Naive B cell (primary cell): ENCODE results near the gene ETF1. TPM values are rescaled to one million over a fixed set of nuclear protein-coding genes. Genes with fewer than 3 reads are reported as not detected.

Experiments
- ATAC-seq, 2 donors: fragments of 150-1000 bp; cut with Tn5 transposase; 2 replicates each; pipeline ENCODE4 v1.10.0; 2021; ENCODE audit warnings: low read depth in 2 of 2, mild to moderate bottlenecking in 2 of 2, moderate library complexity in 2 of 2
- DNase-seq: peaks from one replicate; pipeline ENCODE4 v3.0.0; 2022
- H3K27ac Mint-ChIP-seq, 6 donors: one replicate each; pipeline ENCODE4 v1.8.0; 2020 to 2022; ENCODE audit warnings: mild to moderate bottlenecking in 6 of 6, mixed read lengths in 6 of 6, moderate library complexity in 5 of 6, inconsistent platforms in 2 of 6
- H3K27me3 Mint-ChIP-seq, 3 donors: one replicate each; pipeline ENCODE4 v1.8.0; 2021 to 2022; ENCODE audit warnings: mixed read lengths in 3 of 3, mild to moderate bottlenecking in 1 of 3
- H3K36me3 Mint-ChIP-seq, 2 donors: one replicate each; pipeline ENCODE4 v1.8.0; 2020 to 2022; ENCODE audit warnings: mixed read lengths in 2 of 2, inconsistent platforms in 1 of 2, mild to moderate bottlenecking in 1 of 2
- H3K4me1 Mint-ChIP-seq, 3 donors: one replicate each; pipeline ENCODE4 v1.8.0; 2020 to 2022; ENCODE audit warnings: mixed read lengths in 3 of 3, inconsistent platforms in 1 of 3, mild to moderate bottlenecking in 1 of 3, moderate library complexity in 1 of 3
- H3K4me3 Mint-ChIP-seq, 8 donors: one replicate each; pipeline ENCODE4 v1.8.0; 2020 to 2022; ENCODE audit warnings: mild to moderate bottlenecking in 8 of 8, mixed read lengths in 8 of 8, moderate library complexity in 8 of 8, inconsistent platforms in 2 of 8
- H3K9me3 Mint-ChIP-seq, 7 donors: one replicate each; pipeline ENCODE4 v1.8.0; 2020 to 2022; ENCODE audit warnings: mixed read lengths in 7 of 7, mild to moderate bottlenecking in 5 of 7, inconsistent platforms in 2 of 7, moderate library complexity in 1 of 7
- polyA plus RNA-seq, 6 donors: library from polyadenylated mRNA; unstranded; fragments of 300-500 nt; fragmentation: Illumina TruSeq; gene quantifications; one replicate each; pipeline ENCODE4 v1.2.3, GENCODE V29; 2021; ENCODE audit warnings: low read depth in 6 of 6

Gene ETF1
- polyA plus RNA-seq, result 10 to 100 TPM; 18.4 to 35.0 (median 30.7) TPM

DNA sequence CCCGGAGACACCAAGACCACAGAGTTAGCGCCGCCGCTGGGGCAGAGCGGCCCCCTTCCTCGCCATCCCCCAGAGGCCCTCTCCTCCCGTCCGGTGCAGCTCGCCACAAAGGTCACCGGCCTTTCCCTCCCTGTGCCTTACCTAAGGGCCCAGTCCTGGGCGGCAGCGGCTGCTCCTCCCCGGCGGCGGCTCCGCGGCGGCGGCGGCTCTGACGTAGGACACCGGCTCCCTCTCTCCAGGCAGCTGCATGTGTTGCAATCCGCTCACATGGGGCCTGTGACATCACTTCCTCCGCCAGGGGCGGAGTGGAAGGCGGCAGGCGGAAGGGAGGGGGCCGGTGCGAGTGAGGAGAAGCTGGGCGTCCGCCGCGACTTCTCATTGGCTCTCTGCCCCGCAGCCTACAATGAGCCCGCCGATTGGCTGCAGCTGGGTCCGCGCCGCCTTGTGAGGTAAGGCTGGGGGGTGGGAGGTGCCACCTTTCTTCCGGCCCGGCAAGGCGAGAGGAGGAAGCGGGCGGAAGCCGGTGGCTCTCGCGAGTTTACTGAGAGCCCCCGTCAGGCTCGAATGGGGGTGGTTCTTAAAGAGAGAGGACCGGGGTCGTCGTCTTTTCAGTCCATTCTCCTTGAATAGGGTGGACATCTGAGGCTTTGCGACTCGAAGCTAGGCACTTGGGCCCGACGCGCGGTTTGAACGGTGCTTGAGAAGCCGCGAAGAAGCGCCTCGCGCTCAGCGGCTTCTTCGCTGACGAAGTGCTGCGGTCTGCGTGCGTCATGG lies at the start of gene ETF1:
TSS of gene ETF1 (minus strand) at position 281 of the 774 bp plus-strand sequence. CDS start 318 bp downstream, outside the sequence.
- peak; percentile 100 for DNase-seq
- H3K9me3 Mint-ChIP-seq, result no peaks in the 10 kb centered on the region
- no peaks in the 10 kb centered on the region for H3K27me3 Mint-ChIP-seq

DNA sequence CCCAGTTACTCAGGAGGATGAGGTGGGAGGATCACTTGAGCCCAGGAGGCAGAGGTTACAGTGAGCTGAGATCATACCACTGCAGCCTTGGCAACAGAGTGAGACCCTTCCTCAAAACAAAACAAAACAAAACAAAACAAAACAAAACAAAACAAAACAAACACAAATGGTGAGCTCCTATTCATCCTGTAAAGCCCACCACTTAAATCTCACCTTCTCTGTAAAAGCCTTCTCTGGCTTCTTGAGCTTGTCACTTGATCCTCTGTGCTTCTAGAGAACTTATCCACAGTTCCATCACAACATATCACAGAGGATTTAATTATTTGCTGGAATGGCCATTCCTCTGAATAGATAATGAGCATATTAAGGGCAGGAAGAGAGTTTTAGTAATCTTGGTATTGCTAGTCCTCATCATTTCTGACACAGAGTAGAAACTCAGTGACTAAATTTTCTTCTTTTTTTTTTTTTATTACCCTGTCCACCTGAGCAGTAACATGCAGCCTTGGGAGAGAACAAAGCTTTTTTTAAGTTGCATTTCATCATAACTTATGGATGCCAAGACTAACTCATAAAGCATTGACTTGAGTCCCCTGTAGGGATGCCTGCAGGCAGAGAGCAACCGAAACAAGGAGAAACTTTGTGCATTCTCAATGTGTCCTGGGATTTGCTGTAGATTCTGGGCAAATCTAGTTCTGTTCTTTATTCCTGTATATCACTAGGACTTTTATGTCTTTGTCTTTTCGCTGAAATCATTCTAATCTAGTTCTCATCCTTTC lies 45.2 kb upstream of the ETF1 start:
- H3K36me3 Mint-ChIP-seq, result no peaks in the 10 kb centered on the region
- H3K4me3 Mint-ChIP-seq, result no peak overlapping the region
- H3K27ac Mint-ChIP-seq, result no peak overlapping the region
- peaks cover 4 to 35% (median 14%) of the 10 kb centered on the region in 3 donors for H3K27me3 Mint-ChIP-seq
- no peaks in the 10 kb centered on the region for H3K4me1 Mint-ChIP-seq
- ATAC-seq, result no peak
- DNase-seq, result no peak
- no peaks in the 10 kb centered on the region for H3K9me3 Mint-ChIP-seq

More for the DNA sequence above, at the start of gene ETF1:
- Mint-ChIP-seq H3K4me3 (peak within 1 kb of the TSS; percentile 96 to 100 (median 98)), H3K4me1 (peaks cover 43 to 68% (median 58%) of the 10 kb centered on the region in 3 donors), H3K27ac (peak within 1 kb of the TSS; percentile 99 to 100 (median 100)), H3K36me3 (no peaks in the 10 kb centered on the region)
- peak; percentile 83 to 84 for ATAC-seq

DNA sequence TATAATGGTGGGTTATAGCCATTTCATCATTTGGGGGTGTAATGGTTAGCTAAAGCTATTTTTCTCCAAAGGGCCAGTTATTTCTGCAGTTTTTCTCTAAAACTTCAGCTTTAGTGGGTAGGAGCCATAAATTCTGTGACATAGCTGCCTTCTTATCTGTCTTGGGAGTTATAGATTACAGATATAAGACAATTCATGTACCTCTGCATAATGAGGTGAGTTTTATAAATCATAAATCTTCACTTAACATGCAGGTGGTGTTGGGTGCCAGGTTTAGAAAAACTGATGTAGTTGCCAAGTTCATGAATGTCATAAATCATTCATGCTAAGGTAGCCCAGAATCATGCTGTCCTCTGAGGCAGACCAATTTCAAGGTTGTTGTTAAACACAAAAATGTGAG lies 42.1 kb upstream of the ETF1 start:
- no peaks in the 10 kb centered on the region for H3K9me3 Mint-ChIP-seq
- H3K4me3 Mint-ChIP-seq, result no peak overlapping the region
- no peaks in the 10 kb centered on the region for H3K4me1 Mint-ChIP-seq
- no peak for ATAC-seq
- DNase-seq, result no peak
- peaks cover 4 to 19% (median 7%) of the 10 kb centered on the region in 3 donors for H3K27me3 Mint-ChIP-seq
- H3K36me3 Mint-ChIP-seq, result no peaks in the 10 kb centered on the region
- H3K27ac Mint-ChIP-seq, result no peak overlapping the region

DNA sequence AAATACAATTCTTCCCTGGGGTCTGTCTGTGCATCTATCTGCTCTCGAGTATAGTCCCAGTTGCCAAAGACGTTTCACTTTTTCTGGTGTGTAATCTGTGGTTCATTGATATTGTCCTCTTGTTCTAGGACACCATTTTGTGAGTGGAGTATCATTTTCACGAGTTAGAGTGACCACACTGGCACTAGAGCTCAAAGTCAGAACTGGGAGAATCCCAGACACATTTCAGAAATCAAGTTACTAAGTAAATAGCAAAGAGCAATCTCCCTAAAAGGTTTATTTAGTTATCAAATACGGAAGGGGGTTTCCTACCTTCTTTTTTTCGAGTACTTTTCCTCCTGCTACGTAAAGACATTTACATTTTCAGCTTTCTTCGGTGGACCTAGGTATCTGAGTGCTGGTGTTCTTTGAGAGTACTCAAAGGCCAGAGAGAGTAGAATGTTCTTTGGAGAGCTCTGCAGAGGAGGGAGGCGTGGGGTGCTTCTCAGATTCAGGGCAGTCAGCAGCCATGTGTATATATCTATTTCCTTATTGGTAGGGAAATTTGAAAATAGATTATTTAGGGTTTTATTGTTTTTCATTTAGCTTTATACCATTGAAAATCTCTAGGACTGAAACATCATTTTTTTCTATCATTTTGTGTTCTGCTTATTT lies 41.1 kb upstream of the ETF1 start:
- peaks cover 0 to 5% (median 3%) of the 10 kb centered on the region in 3 donors for H3K4me1 Mint-ChIP-seq
- no peak for DNase-seq
- ATAC-seq, result no peak
- no peak overlapping the region for H3K4me3 Mint-ChIP-seq
- H3K27ac Mint-ChIP-seq, result peak overlapping the region in 1 of 6 donors; percentile 66
- H3K9me3 Mint-ChIP-seq, result no peaks in the 10 kb centered on the region
- peaks cover 4 to 19% (median 7%) of the 10 kb centered on the region in 3 donors for H3K27me3 Mint-ChIP-seq
- no peaks in the 10 kb centered on the region for H3K36me3 Mint-ChIP-seq

DNA sequence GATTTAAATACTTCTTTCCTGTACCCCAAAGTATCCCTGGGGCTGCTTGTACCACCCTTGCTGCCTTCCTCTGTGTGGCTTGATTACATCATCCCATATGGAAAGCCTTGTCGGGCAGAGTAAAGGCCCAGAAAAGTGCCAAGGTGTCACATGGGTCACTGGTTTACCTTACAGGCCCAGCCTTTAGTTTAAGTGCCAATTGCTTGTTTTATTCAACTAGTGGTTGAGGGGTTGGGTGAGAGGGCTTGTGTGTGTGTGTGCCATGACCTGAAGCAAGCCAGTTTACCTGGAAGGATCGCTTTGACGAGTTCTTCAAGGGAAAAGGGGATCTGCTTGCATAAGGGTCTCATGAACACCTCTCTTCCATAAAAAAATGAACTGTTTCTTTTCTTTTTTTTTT lies 39.9 kb upstream of the ETF1 start:
- Mint-ChIP-seq H3K36me3 (no peaks in the 10 kb centered on the region), H3K27ac (no peak overlapping the region), H3K9me3 (no peaks in the 10 kb centered on the region), H3K4me3 (no peak overlapping the region), H3K27me3 (peaks cover 4 to 18% (median 6%) of the 10 kb centered on the region in 3 donors), H3K4me1 (peaks cover 0 to 5% (median 5%) of the 10 kb centered on the region in 3 donors)
- DNase-seq (no peak), ATAC-seq (no peak)

DNA sequence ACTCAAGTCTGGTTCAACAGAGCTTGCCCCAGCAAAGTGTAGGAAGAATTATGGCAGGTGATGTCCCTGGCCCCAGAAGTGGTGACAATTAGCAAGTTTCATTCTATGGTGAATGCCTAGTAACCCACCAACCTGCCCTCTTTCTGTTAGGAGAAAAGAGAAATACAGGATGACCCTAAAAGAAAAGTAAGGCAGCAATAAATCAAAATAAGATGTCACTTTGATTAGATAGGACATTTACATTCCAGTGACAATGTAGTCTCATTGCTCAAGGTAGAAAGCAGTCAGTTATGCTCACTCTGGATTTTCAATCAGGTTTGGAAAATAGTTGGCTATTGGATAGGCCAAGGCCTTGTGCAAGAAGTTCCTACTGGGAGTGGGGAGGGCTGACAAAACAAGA lies 37.7 kb upstream of the ETF1 start:
- Mint-ChIP-seq H3K27me3 (peaks cover 0 to 5% (median 0%) of the 10 kb centered on the region in 3 donors), H3K27ac (no peak overlapping the region), H3K4me3 (no peak overlapping the region), H3K36me3 (no peaks in the 10 kb centered on the region), H3K4me1 (peaks cover 3 to 13% (median 8%) of the 10 kb centered on the region in 3 donors), H3K9me3 (peaks cover 0 to 2% (median 0%) of the 10 kb centered on the region in 7 donors)
- DNase-seq (no peak), ATAC-seq (no peak)

DNA sequence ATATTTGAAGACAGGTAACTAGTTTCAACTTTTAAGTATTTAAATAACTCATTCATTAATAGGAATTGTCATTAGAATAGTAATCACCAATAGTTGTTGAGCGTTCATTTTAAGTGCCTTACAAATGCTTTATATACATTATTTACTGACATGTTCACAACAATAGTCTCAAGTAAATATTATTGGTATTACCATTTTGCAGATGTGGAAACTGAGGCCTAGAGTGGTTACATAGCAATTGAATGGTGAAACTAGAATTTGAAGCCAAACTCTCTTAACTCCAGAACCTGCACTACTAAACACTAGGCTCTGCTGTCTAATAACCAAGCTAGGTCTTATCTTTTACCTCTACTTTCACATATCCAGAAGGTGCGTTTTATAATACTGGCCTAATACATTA lies 37.0 kb upstream of the ETF1 start:
- no peak for ATAC-seq
- peaks cover 0 to 3% (median 0%) of the 10 kb centered on the region in 7 donors for H3K9me3 Mint-ChIP-seq
- H3K4me1 Mint-ChIP-seq, result peaks cover 5 to 18% (median 16%) of the 10 kb centered on the region in 3 donors
- no peak overlapping the region for H3K27ac Mint-ChIP-seq
- H3K4me3 Mint-ChIP-seq, result no peak overlapping the region
- no peak for DNase-seq
- H3K36me3 Mint-ChIP-seq, result no peaks in the 10 kb centered on the region
- peaks cover 0 to 5% (median 0%) of the 10 kb centered on the region in 3 donors for H3K27me3 Mint-ChIP-seq

DNA sequence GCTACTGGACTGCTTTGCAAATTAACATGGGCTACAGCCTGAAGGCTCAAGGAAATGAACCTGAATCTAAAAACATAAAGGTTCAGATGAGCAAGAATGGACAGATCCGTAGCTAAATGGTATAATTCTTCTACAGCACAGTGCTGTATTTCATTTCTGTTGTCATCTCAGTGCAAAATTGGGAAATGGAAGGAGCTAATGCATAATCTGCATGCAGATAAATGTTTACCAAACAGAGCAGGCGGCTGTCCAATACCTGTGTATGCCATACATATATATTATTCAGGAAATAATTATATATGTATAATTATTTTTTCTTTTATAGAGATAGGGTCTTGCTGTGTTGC lies 36.5 kb upstream of the ETF1 start:
- peaks cover 0 to 5% of the 10 kb centered on the region in 2 donors for H3K36me3 Mint-ChIP-seq
- peak overlapping the region in 1 of 8 donors; percentile 50 for H3K4me3 Mint-ChIP-seq
- H3K9me3 Mint-ChIP-seq, result peaks cover 0 to 3% (median 0%) of the 10 kb centered on the region in 7 donors
- peaks cover 10 to 23% (median 21%) of the 10 kb centered on the region in 3 donors for H3K4me1 Mint-ChIP-seq
- no peak for DNase-seq
- no peak overlapping the region for H3K27ac Mint-ChIP-seq
- ATAC-seq, result no peak
- no peaks in the 10 kb centered on the region for H3K27me3 Mint-ChIP-seq

DNA sequence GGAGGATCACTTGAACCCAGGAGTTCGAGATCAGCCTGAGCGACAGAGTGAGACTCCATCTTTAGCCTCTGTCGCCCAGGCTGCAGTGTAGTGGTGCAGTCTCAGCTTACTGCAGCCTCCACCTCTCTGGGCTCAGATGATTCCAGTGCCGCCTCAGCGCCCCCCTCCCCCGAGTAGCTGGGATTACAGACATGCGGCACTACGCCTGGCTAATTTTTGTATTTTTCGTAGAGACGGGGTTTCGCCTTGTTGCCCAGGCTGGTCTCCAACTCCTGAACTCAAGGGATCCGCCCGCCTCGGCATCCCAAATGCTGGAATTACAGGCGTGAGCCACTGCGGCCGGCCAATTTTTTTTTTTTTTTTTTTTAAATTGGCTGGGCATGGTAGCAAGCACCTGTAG lies 34.4 kb upstream of the ETF1 start:
- ATAC-seq, result no peak
- Mint-ChIP-seq H3K4me3 (peak overlapping the region in 2 of 8 donors; percentile 57 to 93), H3K27ac (peak overlapping the region in 3 of 6 donors; percentile 56 to 100 (median 100))

DNA sequence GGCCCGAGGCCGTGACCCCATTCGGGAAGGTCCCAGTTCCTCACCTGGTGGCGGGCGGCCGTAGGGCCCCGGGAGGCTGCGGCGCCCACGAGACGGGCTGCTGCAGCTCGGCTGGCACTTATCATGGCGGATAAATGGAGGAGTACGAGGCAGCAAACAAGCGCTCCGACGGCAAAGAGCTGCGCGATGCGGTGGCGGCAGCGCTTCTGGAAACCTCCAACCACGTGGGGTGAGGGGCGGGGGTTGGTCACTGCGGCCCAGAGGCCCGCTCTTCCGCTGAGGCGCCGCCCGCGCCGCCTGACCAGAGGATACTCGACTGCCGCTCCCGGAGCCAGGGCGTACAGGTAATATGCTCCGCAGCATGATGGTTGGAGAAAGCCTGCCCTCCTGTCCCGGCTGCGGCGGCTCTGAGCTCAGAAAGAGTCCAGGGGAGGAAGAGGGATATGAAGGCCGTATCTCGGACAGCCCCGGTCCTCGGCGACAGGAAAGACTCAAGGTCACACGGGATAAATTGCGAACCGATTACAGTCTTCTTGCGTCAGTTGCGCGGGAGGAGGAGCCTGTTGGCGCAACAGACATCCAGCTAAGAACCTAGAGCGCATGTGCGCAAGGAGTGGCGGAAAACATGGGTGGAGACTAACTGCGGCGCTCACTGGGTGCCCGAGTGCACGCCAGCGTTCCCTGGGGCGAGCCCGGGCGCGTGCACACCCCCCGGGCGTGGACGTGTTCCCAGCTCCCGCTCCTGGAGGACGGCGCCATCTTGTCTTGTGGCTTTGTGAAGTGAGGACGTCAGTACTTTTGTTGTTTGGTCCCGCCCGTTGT lies 32.4 kb upstream of the ETF1 start, which contains the start of gene HSPA9:
TSS of gene HSPA9 (minus strand) at position 208 of the 822 bp plus-strand sequence. CDS start at position 125, 83 bp downstream.
- DNase-seq (peak; percentile 96), ATAC-seq (peak; percentile 83 to 84)
- H3K36me3 Mint-ChIP-seq, result peaks cover 0 to 14% of the 10 kb centered on the region in 2 donors
- peak within 1 kb of the TSS; percentile 100 for H3K27ac Mint-ChIP-seq
- no peaks in the 10 kb centered on the region for H3K27me3 Mint-ChIP-seq
- peaks cover 0 to 3% (median 0%) of the 10 kb centered on the region in 7 donors for H3K9me3 Mint-ChIP-seq
- peaks cover 20 to 35% (median 31%) of the 10 kb centered on the region in 3 donors for H3K4me1 Mint-ChIP-seq
- H3K4me3 Mint-ChIP-seq, result peak within 1 kb of the TSS; percentile 87 to 99 (median 97)

More for the DNA sequence above, 34.4 kb upstream of the ETF1 start:
- Mint-ChIP-seq H3K4me1 (peaks cover 18 to 31% (median 28%) of the 10 kb centered on the region in 3 donors), H3K9me3 (peaks cover 0 to 3% (median 0%) of the 10 kb centered on the region in 7 donors), H3K27me3 (no peaks in the 10 kb centered on the region), H3K36me3 (peaks cover 0 to 9% of the 10 kb centered on the region in 2 donors)
- no peak for DNase-seq

DNA sequence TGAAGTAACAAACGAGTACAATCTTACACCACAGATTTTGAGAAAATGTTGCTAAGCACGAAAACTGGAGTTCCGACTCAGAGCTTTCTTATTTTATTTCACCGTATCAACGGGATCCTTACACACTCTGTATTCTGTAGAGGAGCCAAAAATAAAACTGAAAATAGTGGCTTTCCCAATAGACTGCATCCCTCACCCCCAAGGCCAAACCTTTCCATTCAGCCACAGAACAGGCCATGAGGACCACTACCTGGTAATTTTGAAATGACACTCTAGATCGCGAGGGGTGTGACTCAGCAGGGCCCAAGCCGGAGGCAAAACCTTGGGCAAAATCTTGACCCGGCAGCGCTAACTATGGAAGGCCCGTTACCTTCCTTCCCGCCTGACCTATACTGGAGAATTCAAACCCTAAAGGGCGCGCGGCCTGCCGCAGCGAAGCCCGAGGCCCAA lies 31.7 kb upstream of the ETF1 start:
- H3K9me3 Mint-ChIP-seq, result peaks cover 0 to 3% (median 0%) of the 10 kb centered on the region in 7 donors
- no peaks in the 10 kb centered on the region for H3K27me3 Mint-ChIP-seq
- DNase-seq (no peak), ATAC-seq (no peak)
- H3K36me3 Mint-ChIP-seq, result peaks cover 0 to 14% of the 10 kb centered on the region in 2 donors
- peak overlapping the region; percentile 87 to 99 (median 97) for H3K4me3 Mint-ChIP-seq
- H3K4me1 Mint-ChIP-seq, result peaks cover 20 to 35% (median 33%) of the 10 kb centered on the region in 3 donors
- H3K27ac Mint-ChIP-seq, result peak overlapping the region; percentile 100

DNA sequence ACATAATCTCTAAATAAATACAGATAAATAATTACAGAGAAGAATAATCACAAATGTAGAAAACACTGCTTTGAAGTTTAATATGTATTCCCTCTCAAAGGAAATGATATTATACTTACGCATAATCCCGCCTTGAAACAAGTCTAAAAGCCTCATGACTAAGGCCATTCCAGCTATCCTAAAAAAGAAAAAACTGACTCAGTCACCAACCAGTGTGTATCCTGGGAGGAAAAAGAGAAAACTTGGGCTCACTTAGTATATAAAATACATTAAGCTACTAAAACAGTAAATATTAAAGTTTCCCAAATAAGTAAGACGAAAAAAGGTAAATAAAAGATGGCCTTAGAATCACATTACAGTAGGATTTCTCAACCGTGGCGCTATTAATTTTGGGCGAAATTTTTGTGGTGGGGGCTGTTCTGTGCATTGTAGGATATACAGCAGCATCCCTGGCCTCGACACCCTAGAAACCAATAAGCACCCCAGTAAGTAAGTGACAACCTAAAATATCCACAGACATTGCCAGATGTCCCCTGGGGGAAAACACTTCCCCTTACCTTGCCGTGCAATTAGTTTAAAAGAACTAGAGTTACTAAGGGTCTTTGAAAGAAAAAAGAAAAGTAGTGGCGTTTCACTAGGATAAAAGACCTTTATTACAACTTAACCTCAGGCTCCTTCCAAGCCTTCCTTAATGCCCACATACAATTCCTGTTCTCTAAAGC lies 31.1 kb upstream of the ETF1 start:
- no peaks in the 10 kb centered on the region for H3K27me3 Mint-ChIP-seq
- H3K27ac Mint-ChIP-seq, result peak overlapping the region; percentile 100
- peaks cover 20 to 32% (median 31%) of the 10 kb centered on the region in 3 donors for H3K4me1 Mint-ChIP-seq
- peaks cover 0 to 14% of the 10 kb centered on the region in 2 donors for H3K36me3 Mint-ChIP-seq
- peaks cover 0 to 3% (median 0%) of the 10 kb centered on the region in 7 donors for H3K9me3 Mint-ChIP-seq
- DNase-seq, result peak; percentile 28
- peak overlapping the region; percentile 87 to 99 (median 97) for H3K4me3 Mint-ChIP-seq
- no peak for ATAC-seq
